Upper lobe of left lung (tissue), 4 donors: ENCODE results near the gene ZNF397.
"Not testable (repeated sequence)": the region's sequence is repeated elsewhere in the genome, so short reads cannot be mapped to it uniquely, and the experiment has no call there.

Experiments used
- POLR2AphosphoS5 ChIP-seq, 2 donors: sonication (generic); formaldehyde crosslinking; IDR thresholded peaks; one replicate each; pipeline ENCODE4 v1.5.1; 2017; ENCODE audit warnings: antibody characterized with exemption in 2 of 2
- TF ChIP-seq, protein P1 (sequence below), 6 experiments: fragments of 450-650 bp in 4 of 6; fragments of 200-600 bp in 2 of 6; sonication (generic) in 2 of 6; IDR thresholded peaks; one replicate each; pipeline ENCODE4 v1.5.1; 2016 to 2019; ENCODE audit warnings: antibody characterized with exemption in 6 of 6

- TF ChIP-seq, protein P1, sequence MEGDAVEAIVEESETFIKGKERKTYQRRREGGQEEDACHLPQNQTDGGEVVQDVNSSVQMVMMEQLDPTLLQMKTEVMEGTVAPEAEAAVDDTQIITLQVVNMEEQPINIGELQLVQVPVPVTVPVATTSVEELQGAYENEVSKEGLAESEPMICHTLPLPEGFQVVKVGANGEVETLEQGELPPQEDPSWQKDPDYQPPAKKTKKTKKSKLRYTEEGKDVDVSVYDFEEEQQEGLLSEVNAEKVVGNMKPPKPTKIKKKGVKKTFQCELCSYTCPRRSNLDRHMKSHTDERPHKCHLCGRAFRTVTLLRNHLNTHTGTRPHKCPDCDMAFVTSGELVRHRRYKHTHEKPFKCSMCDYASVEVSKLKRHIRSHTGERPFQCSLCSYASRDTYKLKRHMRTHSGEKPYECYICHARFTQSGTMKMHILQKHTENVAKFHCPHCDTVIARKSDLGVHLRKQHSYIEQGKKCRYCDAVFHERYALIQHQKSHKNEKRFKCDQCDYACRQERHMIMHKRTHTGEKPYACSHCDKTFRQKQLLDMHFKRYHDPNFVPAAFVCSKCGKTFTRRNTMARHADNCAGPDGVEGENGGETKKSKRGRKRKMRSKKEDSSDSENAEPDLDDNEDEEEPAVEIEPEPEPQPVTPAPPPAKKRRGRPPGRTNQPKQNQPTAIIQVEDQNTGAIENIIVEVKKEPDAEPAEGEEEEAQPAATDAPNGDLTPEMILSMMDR (IDR thresholded peaks at IDR 0.05) = not testable (repeated sequence)
- TF ChIP-seq POLR2AphosphoS5 (IDR thresholded peaks at IDR 0.05) = not testable (repeated sequence)
Measured at GRCh38 chr18:35205746-35206458, 34.9 kb upstream of the ZNF397 start.
